HEK293 (cell line): ENCODE measurements around the gene GJB2.

ENCODE experiments used
- CTCF ChIA-PET: fragments of 350-600 bp; formaldehyde crosslinking; extraction: SDS; loops from one replicate; lab custom pipeline; 2021; ENCODE audit warnings: antibody characterized with exemption; lab: Yijun Ruan, JAX
- POLR2A ChIA-PET: fragments of 300-600 bp; formaldehyde crosslinking; extraction: SDS; loops from one replicate; lab custom pipeline; 2020; ENCODE audit warnings: antibody characterized with exemption, inconsistent platforms; lab: Yijun Ruan, JAX
- H3K27ac ChIP-seq: fragments of 200-500 bp; sonication (Bioruptor generic); 2 replicates; pipeline ENCODE4 v1.5.1; 2014; ENCODE audit warnings: low read depth, low read length, control low read depth, inconsistent platforms; ENCODE audit errors: extremely low read depth
- H3K36me3 ChIP-seq, 2 experiments: fragments of 200-500 bp in 1 of 2; sonication (Bioruptor generic) in 1 of 2; 1 replicate in 1 of 2; 2 replicates in 1 of 2; pipeline ENCODE4 v1.5.1; 2014 to 2017; ENCODE audit warnings: inconsistent platforms in 2 of 2, low read length in 2 of 2; ENCODE audit not compliant: control insufficient read depth in 2 of 2, insufficient read depth in 1 of 2
- H3K4me1 ChIP-seq: fragments of 200-500 bp; sonication (Bioruptor generic); 2 replicates; pipeline ENCODE4 v1.5.1; 2014; ENCODE audit warnings: mild to moderate bottlenecking, low read length, inconsistent platforms; ENCODE audit not compliant: control insufficient read depth, insufficient read depth
- H3K4me3 ChIP-seq: 2 replicates; pipeline ENCODE4 v1.5.1; 2011; ENCODE audit warnings: low read depth, mild to moderate bottlenecking, control low read depth, low read length, moderate library complexity
- H3K9me3 ChIP-seq: fragments of 200-500 bp; sonication (Bioruptor generic); 2 replicates; pipeline ENCODE4 v1.5.1; 2014; ENCODE audit warnings: low read depth, low read length, inconsistent platforms; ENCODE audit not compliant: control insufficient read depth, insufficient read depth
- BCL11A ChIP-seq: fragments of 450-650 bp; formaldehyde crosslinking; IDR thresholded peaks from 2 replicates; pipeline ENCODE4 v1.5.1; 2016; ENCODE audit warnings: low read depth, missing biosample characterization, missing genetic modification characterization
- HOXD13 ChIP-seq: sonication (generic); formaldehyde crosslinking; IDR thresholded peaks from 2 replicates; pipeline ENCODE4 v1.8.0; 2022; ENCODE audit warnings: missing genetic modification reagents, borderline replicate concordance
- RBAK ChIP-seq: fragments of 450-650 bp; formaldehyde crosslinking; IDR thresholded peaks from 2 replicates; pipeline ENCODE4 v1.5.1; 2016; ENCODE audit warnings: missing biosample characterization, missing genetic modification characterization
- TCF7L2 ChIP-seq: IDR thresholded peaks from 2 replicates; pipeline ENCODE4 v1.6.1; 2011; ENCODE audit warnings: low read depth, mild to moderate bottlenecking, inconsistent platforms, low read length, moderate library complexity, borderline replicate concordance
- ZNF19 ChIP-seq: fragments of 450-650 bp; formaldehyde crosslinking; IDR thresholded peaks from 2 replicates; pipeline ENCODE4; 2016; ENCODE audit warnings: missing biosample characterization, missing genetic modification characterization, low read depth
- ZNF202 ChIP-seq: fragments of 450-650 bp; formaldehyde crosslinking; IDR thresholded peaks from 2 replicates; pipeline ENCODE4 v1.5.1; 2016; ENCODE audit warnings: missing biosample characterization, missing genetic modification characterization, borderline replicate concordance
- ZNF214 ChIP-seq: fragments of 450-650 bp; formaldehyde crosslinking; IDR thresholded peaks from 2 replicates; pipeline ENCODE4 v1.5.1; 2017; ENCODE audit warnings: missing biosample characterization, mild to moderate bottlenecking, missing genetic modification characterization, borderline replicate concordance
- ZNF302 ChIP-seq: fragments of 450-650 bp; formaldehyde crosslinking; IDR thresholded peaks from 2 replicates; pipeline ENCODE4 v1.5.1; 2016; ENCODE audit warnings: missing biosample characterization, missing genetic modification characterization, low read depth
- ZNF354C ChIP-seq: fragments of 450-650 bp; formaldehyde crosslinking; IDR thresholded peaks from 2 replicates; pipeline ENCODE4 v1.5.1; 2016; ENCODE audit warnings: missing biosample characterization, missing genetic modification characterization, low read depth, borderline replicate concordance
- ZNF416 ChIP-seq: fragments of 450-650 bp; formaldehyde crosslinking; IDR thresholded peaks from 2 replicates; pipeline ENCODE4 v1.5.1; 2016; ENCODE audit warnings: missing biosample characterization, missing genetic modification characterization
- ZNF514 ChIP-seq: fragments of 450-650 bp; formaldehyde crosslinking; IDR thresholded peaks from 2 replicates; pipeline ENCODE4 v1.5.1; 2016; ENCODE audit warnings: missing biosample characterization, missing genetic modification characterization
- ZNF549 ChIP-seq: fragments of 450-650 bp; IDR thresholded peaks from 2 replicates; pipeline ENCODE4 v1.5.1; 2018; ENCODE audit warnings: missing biosample characterization, missing genetic modification characterization, mild to moderate bottlenecking, inconsistent platforms, moderate library complexity
- ZNF560 ChIP-seq: fragments of 450-650 bp; formaldehyde crosslinking; IDR thresholded peaks from 2 replicates; pipeline ENCODE4 v1.5.1; 2017; ENCODE audit warnings: missing biosample characterization, missing genetic modification characterization, borderline replicate concordance
- ZNF561 ChIP-seq: fragments of 450-650 bp; IDR thresholded peaks from 2 replicates; pipeline ENCODE4 v1.5.1; 2018; ENCODE audit warnings: missing biosample characterization, missing genetic modification characterization, borderline replicate concordance
- ZNF600 ChIP-seq: fragments of 450-650 bp; formaldehyde crosslinking; IDR thresholded peaks from 2 replicates; pipeline ENCODE4 v1.5.1; 2016; ENCODE audit warnings: missing biosample characterization, missing genetic modification characterization
- ZNF624 ChIP-seq: fragments of 450-650 bp; formaldehyde crosslinking; IDR thresholded peaks from 2 replicates; pipeline ENCODE4 v1.5.1; 2017; ENCODE audit warnings: missing biosample characterization, missing genetic modification characterization
- ZNF701 ChIP-seq: fragments of 450-650 bp; formaldehyde crosslinking; IDR thresholded peaks from 2 replicates; pipeline ENCODE4 v1.5.1; 2016; ENCODE audit warnings: missing biosample characterization, missing genetic modification characterization
- ZNF843 ChIP-seq: fragments of 450-650 bp; formaldehyde crosslinking; IDR thresholded peaks from 2 replicates; pipeline ENCODE4 v1.5.1; 2016; ENCODE audit warnings: missing biosample characterization, missing genetic modification characterization
- TF ChIP-seq, protein P1 (sequence below): fragments of 450-650 bp; formaldehyde crosslinking; conservative IDR thresholded peaks from 2 replicates; pipeline ENCODE4 v1.5.1; 2016; ENCODE audit warnings: low read depth, missing biosample characterization, missing genetic modification characterization
- TF ChIP-seq, protein P2 (sequence below): fragments of 450-650 bp; formaldehyde crosslinking; IDR thresholded peaks from 2 replicates; pipeline ENCODE4 v1.5.1; 2017; ENCODE audit warnings: missing biosample characterization, missing genetic modification characterization

GJB2 gene

GRCh38 chr13:20206698-20207235 lies 14.0 kb upstream of the GJB2 start:
- Histone ChIP-seq H3K4me1 (no peaks in the 10 kb centered on the region), H3K27ac (no peak overlapping the region), H3K4me3 (no peak overlapping the region), H3K9me3 (no peaks in the 10 kb centered on the region), H3K36me3 (no peaks in the 10 kb centered on the region)
- ChIA-PET POLR2A (no interaction called here), CTCF (interaction anchor here (1.6 kb wide), 1 partner anchor 10 kb away, joined by 7 read pairs; no protein-coding TSS in a partner anchor)
- no peak for TF ChIP-seq ZNF302 (tag by site-specific recombination)
- TF ChIP-seq ZNF843, result no peak
- no peak for TF ChIP-seq ZNF624
- TF ChIP-seq ZNF202 (tag by site-specific recombination), result no peak
- TF ChIP-seq RBAK, result no peak
- TF ChIP-seq ZNF514 (tag by site-specific recombination), result no peak
- TF ChIP-seq ZNF701 (tag by site-specific recombination), result no peak
- TF ChIP-seq ZNF561 (tag by site-specific recombination), result no peak
- TF ChIP-seq, protein P1, sequence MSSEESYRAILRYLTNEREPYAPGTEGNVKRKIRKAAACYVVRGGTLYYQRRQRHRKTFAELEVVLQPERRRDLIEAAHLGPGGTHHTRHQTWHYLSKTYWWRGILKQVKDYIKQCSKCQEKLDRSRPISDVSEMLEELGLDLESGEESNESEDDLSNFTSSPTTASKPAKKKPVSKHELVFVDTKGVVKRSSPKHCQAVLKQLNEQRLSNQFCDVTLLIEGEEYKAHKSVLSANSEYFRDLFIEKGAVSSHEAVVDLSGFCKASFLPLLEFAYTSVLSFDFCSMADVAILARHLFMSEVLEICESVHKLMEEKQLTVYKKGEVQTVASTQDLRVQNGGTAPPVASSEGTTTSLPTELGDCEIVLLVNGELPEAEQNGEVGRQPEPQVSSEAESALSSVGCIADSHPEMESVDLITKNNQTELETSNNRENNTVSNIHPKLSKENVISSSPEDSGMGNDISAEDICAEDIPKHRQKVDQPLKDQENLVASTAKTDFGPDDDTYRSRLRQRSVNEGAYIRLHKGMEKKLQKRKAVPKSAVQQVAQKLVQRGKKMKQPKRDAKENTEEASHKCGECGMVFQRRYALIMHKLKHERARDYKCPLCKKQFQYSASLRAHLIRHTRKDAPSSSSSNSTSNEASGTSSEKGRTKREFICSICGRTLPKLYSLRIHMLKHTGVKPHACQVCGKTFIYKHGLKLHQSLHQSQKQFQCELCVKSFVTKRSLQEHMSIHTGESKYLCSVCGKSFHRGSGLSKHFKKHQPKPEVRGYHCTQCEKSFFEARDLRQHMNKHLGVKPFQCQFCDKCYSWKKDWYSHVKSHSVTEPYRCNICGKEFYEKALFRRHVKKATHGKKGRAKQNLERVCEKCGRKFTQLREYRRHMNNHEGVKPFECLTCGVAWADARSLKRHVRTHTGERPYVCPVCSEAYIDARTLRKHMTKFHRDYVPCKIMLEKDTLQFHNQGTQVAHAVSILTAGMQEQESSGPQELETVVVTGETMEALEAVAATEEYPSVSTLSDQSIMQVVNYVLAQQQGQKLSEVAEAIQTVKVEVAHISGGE, result no peak
- no peak for TF ChIP-seq TCF7L2
- TF ChIP-seq, protein P2, sequence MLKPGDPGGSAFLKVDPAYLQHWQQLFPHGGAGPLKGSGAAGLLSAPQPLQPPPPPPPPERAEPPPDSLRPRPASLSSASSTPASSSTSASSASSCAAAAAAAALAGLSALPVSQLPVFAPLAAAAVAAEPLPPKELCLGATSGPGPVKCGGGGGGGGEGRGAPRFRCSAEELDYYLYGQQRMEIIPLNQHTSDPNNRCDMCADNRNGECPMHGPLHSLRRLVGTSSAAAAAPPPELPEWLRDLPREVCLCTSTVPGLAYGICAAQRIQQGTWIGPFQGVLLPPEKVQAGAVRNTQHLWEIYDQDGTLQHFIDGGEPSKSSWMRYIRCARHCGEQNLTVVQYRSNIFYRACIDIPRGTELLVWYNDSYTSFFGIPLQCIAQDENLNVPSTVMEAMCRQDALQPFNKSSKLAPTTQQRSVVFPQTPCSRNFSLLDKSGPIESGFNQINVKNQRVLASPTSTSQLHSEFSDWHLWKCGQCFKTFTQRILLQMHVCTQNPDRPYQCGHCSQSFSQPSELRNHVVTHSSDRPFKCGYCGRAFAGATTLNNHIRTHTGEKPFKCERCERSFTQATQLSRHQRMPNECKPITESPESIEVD (tag by site-specific recombination), result no peak
- TF ChIP-seq ZNF560, result no peak
- no peak for TF ChIP-seq ZNF354C
- TF ChIP-seq ZNF19 (tag by site-specific recombination), result no peak
- TF ChIP-seq ZNF600, result no peak
- no peak for TF ChIP-seq ZNF549 (tag by site-specific recombination)
- TF ChIP-seq ZNF416 (tag by site-specific recombination), result no peak
- no peak for TF ChIP-seq BCL11A (tag by site-specific recombination)
- TF ChIP-seq HOXD13 (CRISPR knock-in tag), result no peak
- TF ChIP-seq, all 188 proteins: peak for 0

DNA sequence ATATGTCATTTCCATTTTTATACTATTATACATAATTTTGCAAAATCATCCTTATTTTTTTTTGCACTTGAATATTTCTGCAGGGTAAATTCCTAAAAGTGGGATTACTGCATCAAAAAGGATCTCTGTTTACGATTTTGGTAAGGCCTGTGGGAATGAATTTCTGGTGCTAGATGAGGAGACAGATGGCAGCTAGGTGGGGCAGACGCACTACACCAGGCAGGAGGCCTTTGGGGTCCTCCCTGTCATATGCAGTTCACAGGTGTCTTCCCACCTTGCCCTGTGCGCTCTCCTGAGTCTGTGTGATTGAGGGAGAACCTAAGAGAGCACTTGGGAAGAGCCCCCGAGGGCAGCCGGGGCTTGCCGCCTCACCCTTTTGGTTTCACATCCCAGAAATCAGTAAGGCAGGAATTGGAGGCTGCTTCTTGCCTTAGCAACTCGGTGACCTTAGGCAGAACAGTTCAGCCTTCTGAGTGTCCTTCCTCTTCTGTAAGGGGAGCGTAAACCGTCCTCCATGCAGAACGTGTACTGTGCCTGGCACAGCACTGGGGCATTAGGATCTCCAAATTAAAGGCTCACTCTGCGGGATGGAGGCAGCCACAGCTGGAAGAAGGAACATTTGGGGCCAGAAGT lies 13.4 kb upstream of the GJB2 start:
- CTCF ChIA-PET, result interaction anchor here (1.6 kb wide), 1 partner anchor 9 kb away, joined by 7 read pairs; no protein-coding TSS in a partner anchor
- no peak overlapping the region for H3K4me3 ChIP-seq
- no peak for TF ChIP-seq ZNF843
- no peak for TF ChIP-seq ZNF214 (tag by site-specific recombination)
- TF ChIP-seq, all 188 proteins: peak for 0
- Histone ChIP-seq H3K4me1 (no peaks in the 10 kb centered on the region), H3K9me3 (no peaks in the 10 kb centered on the region), H3K36me3 (no peaks in the 10 kb centered on the region), H3K27ac (no peak overlapping the region)
- POLR2A ChIA-PET, result no interaction called here
